GM18951 (cell line): Measurements from ENCODE around the gene MYCBP2.
"Not testable (repeated sequence)": the region's sequence is repeated elsewhere in the genome, so short reads cannot be mapped to it uniquely, and the experiment has no call there.

Experiments
- POLR2A ChIP-seq: IDR thresholded peaks from 4 replicates; pipeline ENCODE4 v1.6.1; 2011; ENCODE audit warnings: mild to moderate bottlenecking; ENCODE audit not compliant: insufficient read length, insufficient read depth; ENCODE audit errors: extremely low read depth
- in situ Hi-C: fragments of 300-500 bp; cut with MboI; formaldehyde crosslinking; loops from one replicate; pipeline ENCODE4 v1.12.0; 2022; ENCODE audit warnings: low sequenced_read_pairs, mixed read lengths, inconsistent platforms; ENCODE audit not compliant: unreplicated experiment

Gene MYCBP2

DNA sequence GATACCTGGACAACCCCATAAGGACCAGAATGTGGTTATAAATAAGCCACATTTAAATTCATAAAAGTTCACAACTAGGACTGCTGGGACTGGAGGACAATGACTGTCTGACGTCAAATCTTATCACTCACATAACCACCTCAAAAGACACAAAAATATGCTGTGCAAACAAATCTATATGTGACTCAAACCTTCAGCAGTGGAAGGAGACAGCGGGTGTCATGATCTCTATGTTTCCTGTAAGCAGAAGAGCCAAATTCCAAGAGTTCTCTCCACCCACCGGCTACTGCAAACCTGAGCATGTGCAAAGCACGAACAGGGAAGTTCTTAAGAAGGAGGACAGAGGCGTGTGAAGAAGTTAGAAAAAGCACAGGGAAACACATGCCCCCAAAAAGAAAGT is 113.2 kb downstream of the MYCBP2 start:
- TF ChIP-seq POLR2A: no peak
- in situ Hi-C loops: no loop called here

DNA sequence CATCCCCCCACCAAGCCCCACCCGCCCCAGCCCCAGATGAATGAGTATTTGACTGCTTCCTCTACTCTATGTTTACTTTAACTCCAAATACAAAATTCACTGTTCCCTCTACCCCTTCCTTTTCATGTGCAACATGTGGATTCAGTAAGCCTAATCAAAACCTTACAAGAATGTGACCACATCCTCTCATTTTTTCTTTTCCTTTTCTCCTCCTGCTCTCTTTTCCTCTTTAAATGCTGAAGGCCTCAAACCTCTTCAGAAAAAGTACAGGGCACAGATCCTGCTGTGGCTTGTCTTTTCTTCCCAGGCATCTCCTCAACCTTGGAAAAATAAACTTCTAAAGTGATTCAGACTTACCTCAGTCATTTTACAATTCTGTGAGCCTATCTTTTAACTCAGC is 119.0 kb downstream of the MYCBP2 start:
- in situ Hi-C loops: no loop called here
- no peak for TF ChIP-seq POLR2A

DNA sequence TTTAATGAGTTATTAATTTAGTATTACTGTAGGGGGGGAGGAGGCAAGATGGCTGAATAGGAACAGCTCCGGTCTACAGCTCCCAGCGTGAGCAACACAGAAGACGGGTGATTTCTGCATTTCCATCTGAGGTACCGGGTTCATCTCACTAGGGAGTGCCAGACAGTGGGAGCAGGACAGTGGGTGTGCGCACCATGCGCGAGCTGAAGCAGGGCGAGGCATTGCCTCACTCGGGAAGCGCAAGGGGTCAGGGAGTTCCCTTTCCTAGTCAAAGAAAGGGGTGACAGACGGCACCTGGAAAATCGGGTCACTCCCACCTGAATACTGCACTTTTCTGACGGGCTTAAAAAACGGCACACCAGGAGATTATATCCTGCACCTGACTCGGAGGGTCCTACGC is 127.9 kb downstream of the MYCBP2 start:
- in situ Hi-C loops: not testable (repeated sequence)

DNA sequence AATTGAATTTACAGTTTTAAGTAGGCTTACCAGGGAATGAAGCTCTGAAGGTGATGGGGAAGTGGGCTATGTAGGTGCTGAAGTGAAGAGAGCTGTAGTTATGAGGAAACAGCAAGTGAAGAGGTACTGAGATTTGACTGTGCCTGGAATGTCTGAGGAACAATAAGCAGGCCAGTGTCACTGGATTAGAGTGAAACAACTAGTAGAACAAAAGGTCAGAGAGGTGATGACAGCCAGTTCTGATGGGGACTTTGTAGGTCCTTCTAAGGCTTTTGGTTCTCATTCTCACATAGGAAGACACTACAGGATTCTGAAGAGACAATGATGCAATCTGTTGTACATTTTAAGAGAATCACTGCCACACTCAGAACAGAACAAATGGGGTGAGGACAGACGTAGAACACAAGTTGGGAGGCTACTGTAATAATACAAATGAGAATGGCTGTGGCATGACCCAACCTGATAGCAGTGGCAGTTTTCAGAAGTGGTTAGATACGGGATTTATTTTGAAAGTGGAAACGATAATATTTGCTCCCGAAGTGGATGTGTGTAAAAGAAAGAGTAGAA is 130.8 kb downstream of the MYCBP2 start:
- TF ChIP-seq POLR2A: no peak
- in situ Hi-C loops: no loop called here

DNA sequence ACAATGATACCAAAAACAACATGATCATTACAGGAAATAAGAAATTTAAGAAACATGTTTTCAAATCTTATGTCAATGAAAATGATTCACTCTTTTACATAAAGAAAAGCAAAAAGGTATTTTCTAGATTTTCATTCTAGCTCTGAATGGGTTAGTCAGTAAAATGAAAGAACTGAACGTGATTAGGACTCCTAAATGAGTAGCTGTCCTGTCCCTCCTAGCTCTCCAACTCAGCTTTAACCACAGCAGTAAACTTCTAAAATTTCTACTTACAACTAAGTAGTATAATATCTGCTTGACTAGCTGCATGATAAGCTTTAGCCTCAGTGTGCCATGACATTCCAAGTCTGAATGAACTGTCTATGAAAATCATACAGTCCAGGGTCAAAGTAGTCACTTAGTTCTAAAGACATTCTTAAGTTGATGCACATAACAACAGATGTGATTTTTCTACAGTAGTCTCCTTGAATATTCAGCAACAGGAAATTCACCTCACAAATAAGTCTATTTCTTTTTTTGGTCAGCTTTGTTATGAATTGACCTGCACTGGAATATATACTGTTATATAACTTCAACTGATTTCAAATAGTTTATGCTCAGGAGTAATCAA is 136.4 kb downstream of the MYCBP2 start:
- in situ Hi-C loops: no loop called here
- no peak for TF ChIP-seq POLR2A

DNA sequence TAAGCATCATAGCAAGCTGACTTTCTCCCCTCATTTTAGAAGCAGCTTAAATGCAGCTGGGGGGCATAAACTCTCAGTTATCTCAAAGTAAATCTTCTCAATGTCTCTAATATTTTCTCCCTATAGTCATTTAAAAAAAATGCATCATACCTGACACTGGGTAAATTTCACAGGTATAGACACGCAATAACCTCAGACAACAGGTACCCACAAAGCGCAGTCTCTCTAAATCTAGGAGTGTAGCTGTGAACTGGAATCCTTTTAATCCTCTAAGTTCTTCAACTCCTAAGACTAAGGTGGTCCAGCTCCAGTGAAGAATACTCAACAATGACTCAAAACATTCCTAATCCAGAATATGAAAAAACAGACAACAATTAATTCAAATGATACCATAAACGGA is 141.2 kb downstream of the MYCBP2 start:
- no peak for TF ChIP-seq POLR2A
- in situ Hi-C loops: no loop called here

DNA sequence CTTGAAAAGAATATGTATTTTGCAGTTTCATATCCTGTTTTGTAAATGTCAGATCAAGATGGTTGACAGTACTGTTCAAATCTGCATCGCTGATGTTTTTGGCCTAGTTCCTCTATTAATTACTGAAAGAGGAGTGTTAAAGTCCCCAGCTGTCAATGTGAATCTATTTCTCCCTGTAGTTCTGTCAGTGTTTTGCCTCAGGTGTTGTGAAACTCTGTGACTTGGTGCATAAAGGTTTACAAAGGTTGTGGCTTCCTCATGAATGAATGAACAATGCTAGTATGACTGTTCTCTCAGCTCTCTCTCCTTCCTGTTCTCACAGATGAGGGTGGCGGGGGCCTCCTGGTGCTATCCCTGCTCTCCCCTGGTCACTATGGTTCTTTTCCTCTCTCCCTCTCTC is 142.4 kb downstream of the MYCBP2 start:
- in situ Hi-C loops: no loop called here
- TF ChIP-seq POLR2A: no peak

DNA sequence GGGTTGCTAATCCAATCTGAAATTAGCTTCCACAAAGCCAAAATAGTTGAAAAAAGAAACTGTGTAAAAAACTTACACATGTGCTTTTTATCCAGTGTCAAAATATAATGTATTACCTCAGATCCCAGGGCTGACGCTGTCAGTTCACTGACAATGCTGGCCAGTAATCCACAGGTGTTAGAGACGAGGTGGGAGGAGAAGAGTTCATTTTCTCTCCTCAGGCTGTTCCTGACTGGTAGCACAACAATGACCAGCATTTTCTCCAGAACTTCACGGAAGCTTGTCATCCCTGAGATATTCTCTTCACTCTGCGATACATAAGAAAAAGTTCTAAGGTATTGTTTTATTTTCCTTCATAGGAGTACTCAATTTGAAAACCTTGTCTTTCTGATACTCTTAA is 146.9 kb downstream of the MYCBP2 start:
- no peak for TF ChIP-seq POLR2A
- in situ Hi-C loops: no loop called here

DNA sequence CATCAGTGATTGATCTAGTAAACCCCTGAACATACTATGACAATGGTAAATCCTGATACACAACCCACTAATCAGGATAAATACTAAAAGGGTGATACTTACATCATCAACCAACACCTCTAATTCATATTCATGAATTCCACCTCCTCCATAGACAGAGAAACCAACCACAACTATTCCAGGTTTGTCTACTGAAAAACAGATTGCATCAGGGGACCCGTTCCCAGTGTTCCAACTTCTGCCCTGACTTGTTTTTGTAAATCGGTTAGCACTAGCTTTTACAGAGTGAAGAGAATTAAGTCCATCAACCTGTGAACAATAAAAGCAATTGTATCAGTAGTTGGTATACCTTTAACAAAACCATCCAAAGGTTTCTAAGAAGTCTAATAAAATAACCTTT is 149.2 kb downstream of the MYCBP2 start:
- no peak for TF ChIP-seq POLR2A
- in situ Hi-C loops: no loop called here

DNA sequence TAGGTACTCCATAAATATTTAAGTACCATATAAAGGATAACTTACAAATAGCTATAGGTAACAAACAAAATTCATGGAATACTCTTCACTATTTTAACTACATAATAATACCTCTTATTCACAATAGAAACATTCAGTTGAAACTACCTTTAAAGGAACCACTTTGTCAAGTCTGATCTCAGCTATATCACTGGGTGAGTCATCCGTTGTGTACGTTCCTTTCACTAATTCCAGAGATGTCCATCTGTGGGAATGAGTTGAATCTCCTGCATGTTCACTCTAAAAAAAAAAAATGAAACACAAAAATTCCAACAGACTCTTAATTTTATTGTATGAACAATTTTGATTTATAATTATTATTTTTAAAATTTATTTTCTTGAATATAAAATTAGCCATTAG is 150.5 kb downstream of the MYCBP2 start:
- in situ Hi-C loops: no loop called here

DNA sequence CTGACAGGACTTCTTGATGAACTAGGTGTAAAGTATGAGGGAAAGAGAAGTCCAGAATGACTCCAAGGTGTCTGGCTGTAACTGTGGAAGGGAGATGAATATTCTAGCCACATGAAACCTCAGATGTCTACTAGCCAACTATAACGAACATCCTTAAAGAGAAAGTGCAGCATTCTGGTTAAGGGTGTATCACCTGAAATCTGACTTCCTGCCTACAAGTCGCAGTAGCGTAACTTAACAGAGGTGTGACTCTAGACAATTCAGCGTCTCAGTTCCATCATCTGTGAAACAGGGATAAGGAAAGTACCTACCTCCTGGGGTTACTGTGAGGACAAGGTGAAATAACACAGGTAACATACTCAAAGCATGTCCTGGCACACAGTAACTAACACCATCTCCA is 154.2 kb downstream of the MYCBP2 start:
- in situ Hi-C loops: no loop called here

More for the DNA sequence above, 150.5 kb downstream of the MYCBP2 start:
- no peak for TF ChIP-seq POLR2A

DNA sequence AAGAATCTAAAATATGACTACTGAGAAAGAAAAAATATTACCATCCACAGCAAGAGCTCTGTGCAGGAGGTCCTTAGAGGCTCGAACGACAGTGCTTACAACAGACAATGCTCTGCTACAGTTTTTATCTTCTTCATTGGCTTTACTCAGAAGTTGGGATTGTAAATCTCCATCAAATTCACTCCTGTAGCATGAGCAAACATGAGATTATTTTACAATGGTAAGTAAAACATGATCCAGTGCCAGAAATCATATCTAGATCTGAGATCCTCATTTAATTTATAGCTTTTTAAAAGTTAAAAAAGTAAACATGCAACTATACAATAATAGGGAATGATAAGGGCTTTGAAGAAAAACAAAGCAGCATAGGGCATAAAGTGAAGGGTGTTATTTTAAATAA is 155.4 kb downstream of the MYCBP2 start:
- in situ Hi-C loops: no loop called here

More for the DNA sequence above, 154.2 kb downstream of the MYCBP2 start:
- TF ChIP-seq POLR2A: no peak

DNA sequence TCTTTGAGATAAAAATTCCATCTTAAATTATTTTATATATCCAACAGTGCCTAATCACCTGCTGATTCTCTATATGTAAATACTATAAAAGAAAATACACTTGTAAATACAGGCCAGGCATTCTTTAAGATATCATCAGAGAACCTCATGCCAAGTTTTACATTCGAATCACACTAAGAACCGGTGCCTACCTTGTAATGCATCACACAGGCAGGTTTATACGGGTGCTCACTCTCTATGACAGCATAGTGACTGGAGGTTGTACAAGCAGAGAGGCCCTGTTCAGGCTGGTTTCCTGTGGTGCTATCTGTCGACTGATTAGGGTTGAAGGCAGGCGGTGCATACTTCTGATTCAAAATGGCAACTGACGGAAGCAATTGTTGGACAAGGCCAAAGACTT is 158.7 kb downstream of the MYCBP2 start:
- in situ Hi-C loops: no loop called here

More for the DNA sequence above, 155.4 kb downstream of the MYCBP2 start:
- no peak for TF ChIP-seq POLR2A

DNA sequence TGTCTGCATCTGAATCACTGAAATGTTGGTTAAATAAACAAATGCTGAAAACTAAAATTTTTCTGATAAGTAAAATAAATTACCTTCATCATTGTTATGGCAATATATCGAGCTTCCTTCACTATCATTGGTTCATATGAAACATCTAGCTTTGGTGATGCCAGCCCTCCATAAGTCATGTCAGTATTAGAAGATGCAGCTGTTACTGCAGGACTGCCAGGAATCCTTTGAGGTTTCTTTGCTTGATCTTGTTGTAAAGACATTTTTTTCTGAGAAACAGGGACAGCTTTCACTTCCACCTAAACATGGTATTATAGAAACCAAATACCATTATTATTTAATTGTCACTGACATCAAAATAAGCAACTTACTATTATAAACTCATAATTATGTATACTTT is 176.2 kb downstream of the MYCBP2 start:
- in situ Hi-C loops: no loop called here
- no peak for TF ChIP-seq POLR2A

More for the DNA sequence above, 158.7 kb downstream of the MYCBP2 start:
- no peak for TF ChIP-seq POLR2A

DNA sequence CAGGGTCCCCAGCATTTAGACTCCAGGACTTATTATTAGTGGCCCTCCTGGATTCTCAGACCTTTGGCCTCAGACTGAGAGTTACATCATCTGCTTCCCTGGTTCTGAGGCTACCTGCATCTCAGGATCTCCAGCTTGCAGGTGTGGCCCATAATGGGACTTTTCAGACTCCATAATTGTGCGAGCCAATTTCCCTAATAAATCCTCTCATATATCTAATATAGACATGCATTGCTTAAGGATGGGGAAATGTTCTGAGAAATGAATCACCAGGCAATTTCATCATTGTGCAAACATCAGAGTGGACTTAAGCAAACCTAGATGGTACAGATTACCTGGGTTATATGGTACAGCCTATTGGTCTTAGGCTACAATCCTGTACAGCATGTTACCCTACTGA is 183.5 kb downstream of the MYCBP2 start:
- no peak for TF ChIP-seq POLR2A
- in situ Hi-C loops: no loop called here
